RKO (cell line): ENCODE results near the gene RPS6KA5.
"Not testable (repeated sequence)": the region's sequence is repeated elsewhere in the genome, so short reads cannot be mapped to it uniquely, and the experiment has no call there.

ENCODE experiments used
- DNase-seq: peaks from one replicate; pipeline ENCODE4 v3.0.0-alpha.2; 2016; ENCODE audit warnings: low spot score

Gene RPS6KA5

DNA sequence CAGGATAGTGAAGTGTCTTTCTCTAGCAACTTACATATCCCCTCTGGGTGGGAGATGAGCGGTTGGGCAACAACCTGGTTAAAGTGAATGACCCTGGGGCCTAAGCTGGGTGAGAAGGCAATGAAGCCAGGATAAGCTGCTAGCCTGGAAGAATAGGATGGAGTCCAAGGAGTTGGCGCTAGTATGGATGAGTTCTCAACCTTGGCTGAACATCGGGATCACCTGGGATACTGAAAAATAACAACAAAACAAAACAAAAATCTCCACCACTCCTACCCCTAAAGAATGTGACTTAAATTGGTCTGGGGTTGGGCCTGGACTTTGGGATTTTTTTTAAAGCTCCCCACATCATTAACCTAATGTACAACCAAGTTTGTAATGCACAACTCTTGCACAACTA, 4.8 kb upstream of the RPS6KA5 start:
- no peak for DNase-seq

DNA sequence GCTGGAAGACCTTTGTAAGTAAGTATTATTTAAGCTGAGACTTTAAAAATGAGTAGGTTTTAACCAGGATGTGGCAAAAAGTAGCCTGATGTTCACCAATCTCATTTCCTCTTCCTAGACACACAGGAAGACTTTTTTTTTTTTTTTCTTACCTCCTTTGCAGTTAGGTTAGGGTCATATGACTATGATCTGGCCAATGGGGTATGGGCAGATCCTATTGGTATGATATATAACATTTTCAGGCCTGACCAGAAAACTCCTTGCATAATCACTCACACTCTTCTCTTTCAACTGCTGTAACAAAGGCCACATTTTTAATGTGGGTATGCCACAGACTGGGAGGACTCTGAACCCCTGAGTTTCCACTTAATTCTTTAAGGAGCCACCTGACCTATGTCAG, 2.7 kb upstream of the RPS6KA5 start:
- DNase-seq, result no peak

DNA sequence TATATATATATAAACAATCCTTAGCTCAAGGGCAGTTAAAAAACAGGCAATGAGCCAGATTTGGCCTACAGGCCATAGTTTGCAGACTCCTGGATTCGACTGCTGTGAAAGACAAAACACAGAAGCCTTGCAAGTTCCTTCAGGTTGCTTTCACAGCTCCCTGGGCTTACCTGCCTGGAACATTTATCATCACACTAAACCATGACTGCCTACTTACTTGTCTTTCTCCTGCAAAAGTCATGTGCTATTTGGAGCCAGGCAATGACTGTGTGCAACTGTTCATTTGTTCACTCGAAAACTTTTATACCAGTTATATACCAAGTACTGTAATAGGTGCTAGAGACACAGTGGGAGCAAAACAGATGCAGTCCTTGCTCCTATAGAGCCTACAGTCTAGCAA, 2.2 kb upstream of the RPS6KA5 start:
- DNase-seq, result peak; percentile 24

- DNase-seq, result no peak
These were observed 831 bp upstream of the RPS6KA5 start for GRCh38 chr14:91061056-91061887.

- DNase-seq, result peak; percentile 62
These were observed 678 bp downstream of the RPS6KA5 start for GRCh38 chr14:91059576-91060350.

DNA sequence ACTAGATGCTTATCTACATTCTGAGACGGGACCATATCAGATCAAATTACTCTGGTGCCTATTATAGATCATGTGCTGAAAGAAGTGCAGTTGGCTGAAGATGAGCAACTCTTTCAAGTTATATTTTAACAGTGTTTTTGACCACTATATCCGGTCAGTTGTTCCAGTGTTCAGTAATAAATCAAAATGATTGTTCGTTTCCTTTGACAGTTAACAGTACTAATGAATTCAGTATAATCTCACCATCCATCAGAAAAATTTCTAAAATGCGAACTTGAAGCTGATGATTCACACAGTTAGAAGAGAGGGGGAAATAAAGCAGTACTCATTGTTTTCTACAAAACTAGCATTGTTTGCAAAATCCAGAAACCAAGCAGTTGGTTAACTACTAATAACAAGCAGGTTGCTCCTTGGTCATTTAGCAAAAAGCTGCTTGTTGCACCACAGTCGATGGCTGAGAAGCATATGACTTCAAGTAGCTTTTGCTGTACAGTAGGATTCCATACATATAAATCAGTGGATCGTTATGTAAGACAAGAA, 2.3 kb downstream of the RPS6KA5 start:
- DNase-seq, result no peak

DNA sequence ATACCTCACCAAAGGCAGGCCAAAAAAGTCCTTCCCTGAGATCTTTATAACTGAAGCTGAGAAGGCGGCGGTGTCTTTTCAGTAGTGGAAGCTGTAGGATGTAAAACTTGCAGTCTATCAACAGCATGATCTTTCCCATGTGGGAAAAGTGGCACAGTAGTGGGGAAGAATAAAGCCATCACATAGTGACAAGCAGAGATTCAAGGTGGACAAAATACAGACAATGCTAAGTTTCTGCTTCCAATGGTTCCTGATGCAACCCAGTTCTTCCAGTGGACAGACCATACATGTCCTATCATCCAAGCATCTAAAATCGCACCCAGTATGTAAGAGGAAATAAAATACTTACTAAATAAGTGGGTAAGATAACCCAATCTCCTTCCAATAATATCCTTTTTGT, 4.1 kb downstream of the RPS6KA5 start:
- DNase-seq, result no peak

DNA sequence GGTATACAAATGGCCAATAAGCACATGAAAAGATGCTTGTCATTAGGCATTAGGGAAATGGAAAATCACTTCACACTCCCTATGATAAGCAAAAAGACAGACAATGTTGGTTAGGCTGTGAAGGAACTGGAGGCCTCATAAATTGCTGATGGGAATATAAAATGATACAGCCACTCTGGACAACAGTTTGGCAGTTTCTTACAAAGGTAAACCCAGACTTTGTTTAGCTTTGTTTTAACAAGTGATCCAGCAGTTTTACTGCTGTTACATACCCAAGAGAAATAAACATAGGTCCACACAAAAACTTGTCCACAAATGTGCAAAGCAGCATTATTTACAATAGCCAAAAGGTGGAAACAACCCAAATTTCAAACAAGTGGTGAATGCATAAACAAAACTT, 5.4 kb downstream of the RPS6KA5 start:
- DNase-seq, result no peak

GRCh38 chr14:91048676-91049075, 11.8 kb downstream of the RPS6KA5 start:
- no peak for DNase-seq

GRCh38 chr14:91048265-91048664, 12.2 kb downstream of the RPS6KA5 start:
- no peak for DNase-seq

- no peak for DNase-seq
These were observed 13.2 kb downstream of the RPS6KA5 start for GRCh38 chr14:91047174-91047753.

GRCh38 chr14:91046488-91047072, 13.9 kb downstream of the RPS6KA5 start:
- DNase-seq, result no peak

DNA sequence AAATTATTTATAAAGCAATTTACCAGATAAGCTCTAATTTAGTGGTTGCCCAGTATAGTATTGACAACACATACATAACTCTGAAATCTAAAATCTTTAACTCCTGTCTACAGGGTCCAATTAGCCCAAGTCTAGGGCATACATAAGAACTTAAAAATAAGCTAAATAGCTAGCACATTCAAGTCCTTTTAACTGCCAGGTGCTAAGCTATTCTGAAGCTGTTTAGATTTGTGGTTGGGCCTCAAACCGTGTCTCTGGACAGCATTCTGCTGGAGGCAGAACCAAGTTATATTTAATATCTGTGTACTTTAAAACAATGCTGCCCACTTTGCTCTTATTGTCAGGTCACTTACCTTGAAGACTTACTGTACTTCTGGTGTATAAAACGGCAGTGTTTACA, 19.0 kb downstream of the RPS6KA5 start:
- DNase-seq, result no peak

- DNase-seq, result no peak
These were observed 19.9 kb downstream of the RPS6KA5 start for GRCh38 chr14:91040545-91040944.

GRCh38 chr14:91038439-91038838, 22.0 kb downstream of the RPS6KA5 start:
- DNase-seq, result peak; percentile 14

DNA sequence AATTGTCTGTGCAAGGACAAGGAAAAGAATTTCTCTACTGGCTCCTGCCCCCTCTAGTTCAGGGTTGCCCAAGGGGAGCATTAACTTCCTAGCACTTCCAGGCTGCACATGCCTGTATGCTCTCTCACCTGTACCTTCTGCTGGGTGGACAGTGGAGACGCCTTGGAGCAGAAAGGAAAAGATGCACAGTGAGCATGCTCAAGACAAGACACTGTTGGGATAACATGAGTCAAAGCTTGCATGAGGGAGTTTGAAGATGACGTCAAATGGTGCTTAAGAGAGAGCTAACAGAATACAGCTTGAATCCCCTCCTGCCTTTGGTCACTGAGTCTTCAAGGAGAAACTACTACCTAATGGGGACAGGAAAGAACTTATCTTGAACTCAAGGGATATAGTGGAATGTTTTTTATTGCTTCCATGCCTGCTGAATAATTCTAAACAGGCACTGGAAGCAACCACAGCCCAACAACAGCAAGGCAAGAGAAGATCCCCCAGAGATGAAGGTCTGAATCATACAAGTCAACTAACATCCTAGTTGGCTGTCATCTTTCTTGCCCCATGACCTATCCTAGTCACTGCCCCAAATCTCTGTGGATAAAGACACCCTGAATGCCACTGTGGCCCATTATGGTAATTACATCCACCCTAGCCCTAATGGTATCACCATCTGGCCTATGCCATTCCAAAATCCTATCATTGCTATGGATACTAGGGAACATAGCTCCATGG, 23.5 kb downstream of the RPS6KA5 start:
- DNase-seq, result no peak

GRCh38 chr14:91035855-91036254, 24.6 kb downstream of the RPS6KA5 start:
- no peak for DNase-seq

DNA sequence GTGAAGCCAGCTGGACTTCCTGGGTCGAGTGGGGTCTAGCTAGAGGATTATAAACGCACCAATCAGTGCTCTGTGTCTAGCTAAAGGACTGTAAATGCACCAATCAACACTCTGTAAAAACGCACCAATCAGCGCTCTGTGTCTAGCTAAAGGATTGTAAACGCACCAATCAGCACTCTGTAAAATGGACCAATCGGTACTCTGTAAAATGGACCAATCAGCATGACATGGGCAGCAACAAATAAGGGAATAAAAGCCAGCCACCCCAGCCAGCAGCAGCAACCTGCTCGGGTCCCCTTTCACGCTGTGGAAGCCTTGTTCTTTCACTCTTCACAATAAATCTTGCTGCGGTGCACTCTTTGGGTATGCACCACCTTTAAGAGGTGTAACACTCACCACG, 26.1 kb downstream of the RPS6KA5 start:
- not testable (repeated sequence) for DNase-seq

- DNase-seq, result no peak
These were observed 28.2 kb downstream of the RPS6KA5 start for GRCh38 chr14:91032248-91032647.

DNA sequence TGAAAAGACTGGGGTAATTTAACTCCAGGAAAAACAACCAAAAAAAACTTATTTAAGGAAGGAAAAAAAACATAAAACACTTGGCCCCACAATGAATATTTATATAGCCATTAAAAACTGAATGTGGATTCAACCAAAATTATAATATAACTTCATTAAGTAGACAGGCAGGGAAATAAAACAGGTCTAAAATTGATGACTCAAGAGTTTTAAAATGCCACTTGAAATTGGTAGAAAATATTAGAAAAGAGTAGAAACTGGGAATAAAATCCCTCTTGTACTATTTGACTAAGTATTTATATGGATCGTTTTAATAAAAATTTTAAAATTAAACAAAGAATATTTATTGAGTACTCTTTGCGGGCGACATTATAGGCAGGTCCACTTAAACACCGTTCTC, 28.8 kb downstream of the RPS6KA5 start:
- DNase-seq, result no peak

DNA sequence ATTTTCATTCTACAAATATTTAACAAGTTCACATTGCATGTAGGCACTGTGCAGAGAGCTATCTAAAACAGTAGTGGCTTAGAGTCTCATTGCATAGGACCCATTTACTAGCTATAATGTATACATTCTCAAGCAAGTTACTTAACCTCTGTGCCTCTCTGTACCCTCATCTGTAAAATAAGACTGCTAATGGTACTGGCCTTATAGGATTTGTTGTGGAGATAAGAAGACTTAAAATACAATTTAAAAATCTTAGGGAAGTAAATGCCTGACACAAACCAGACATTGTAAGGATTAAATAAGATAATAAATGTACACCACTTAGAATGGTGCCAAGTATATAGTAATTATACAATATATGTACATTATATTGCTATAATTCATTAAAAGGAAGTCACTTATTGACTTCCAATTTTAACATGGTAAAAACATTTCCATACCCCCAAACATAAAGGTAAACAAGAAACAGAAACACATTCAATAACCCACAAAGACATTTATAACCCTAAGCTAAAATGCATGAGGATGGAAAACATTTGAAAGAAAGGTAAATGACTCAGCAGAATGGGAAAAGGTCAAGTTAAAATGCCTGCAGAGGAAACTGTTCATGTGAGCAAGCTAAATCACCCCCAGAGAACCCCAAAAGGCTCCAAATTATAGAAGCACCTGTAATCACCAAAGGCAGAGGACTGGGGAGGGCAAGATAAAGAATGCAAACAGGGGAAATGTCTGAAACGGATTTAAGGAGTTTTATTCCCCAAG, 30.8 kb downstream of the RPS6KA5 start:
- no peak for DNase-seq
